Keratinocyte (primary cell): ENCODE measurements around the gene XIRP1. TPM values are rescaled to one million over a fixed set of nuclear protein-coding genes. Genes with fewer than 3 reads are reported as not detected.

Source experiments
- DNase-seq: peaks from one replicate; pipeline ENCODE4 v3.0.0-alpha.2; 2011; ENCODE audit warnings: low read depth, missing footprints, low spot score
- FAIRE-seq: peaks from 2 replicates; lab custom pipeline; 2011; peaks lifted over from hg19 to GRCh38; lab: Jason Lieb, UNC
- H2AFZ ChIP-seq: 2 replicates; pipeline ENCODE4 v1.6.0; 2012; ENCODE audit warnings: low read length, control low read depth, inconsistent platforms; ENCODE audit not compliant: control insufficient read depth
- H3K27ac ChIP-seq: 2 replicates; pipeline ENCODE4 v1.5.1; 2011; ENCODE audit warnings: low read length; ENCODE audit not compliant: control insufficient read depth, insufficient read depth
- H3K27me3 ChIP-seq: 3 replicates; pipeline ENCODE4 v1.6.0; 2011; ENCODE audit warnings: low read length; ENCODE audit not compliant: control insufficient read depth, insufficient read depth; ENCODE audit errors: extremely low read depth
- H3K36me3 ChIP-seq, 2 experiments: 2 replicates in 1 of 2; 3 replicates in 1 of 2; pipeline ENCODE4 v1.5.1; 2011; ENCODE audit warnings: low read length in 2 of 2, mild to moderate bottlenecking in 1 of 2; ENCODE audit not compliant: control insufficient read depth in 2 of 2, insufficient read depth in 2 of 2; ENCODE audit errors: extremely low read depth in 1 of 2
- H3K4me1 ChIP-seq: 3 replicates; pipeline ENCODE4 v1.5.1; 2011; ENCODE audit warnings: low read length; ENCODE audit not compliant: control insufficient read depth, insufficient read depth; ENCODE audit errors: extremely low read depth
- H3K4me2 ChIP-seq: 3 replicates; pipeline ENCODE4 v1.6.0; 2011; ENCODE audit warnings: low read depth, low read length; ENCODE audit not compliant: control insufficient read depth, insufficient read depth; ENCODE audit errors: extremely low read depth
- H3K4me3 ChIP-seq, 3 experiments: fragments of 200-600 bp in 1 of 3; sonication (generic) in 1 of 3; 2 replicates in 2 of 3; 3 replicates in 1 of 3; pipeline ENCODE4 v1.5.1; 2011 to 2016; ENCODE audit warnings: low read length in 3 of 3, mild to moderate bottlenecking in 3 of 3, control low read depth in 2 of 3, inconsistent platforms in 1 of 3, low read depth in 1 of 3, mixed read lengths in 1 of 3, mixed run types in 1 of 3, moderate library complexity in 1 of 3; ENCODE audit not compliant: control insufficient read depth in 2 of 3, insufficient read depth in 2 of 3; ENCODE audit errors: extremely low read depth in 1 of 3
- H3K79me2 ChIP-seq: 2 replicates; pipeline ENCODE4 v1.6.0; 2012; ENCODE audit warnings: low read length; ENCODE audit not compliant: control insufficient read depth, insufficient read depth
- H3K9ac ChIP-seq: 3 replicates; pipeline ENCODE4 v1.6.0; 2011; ENCODE audit warnings: low read length; ENCODE audit not compliant: control insufficient read depth, insufficient read depth; ENCODE audit errors: extremely low read depth
- H3K9me1 ChIP-seq: 3 replicates; pipeline ENCODE4 v1.6.0; 2011; ENCODE audit warnings: low read length; ENCODE audit not compliant: control insufficient read depth, insufficient read depth; ENCODE audit errors: extremely low read depth
- H3K9me3 ChIP-seq: 2 replicates; pipeline ENCODE4 v1.5.1; 2012; ENCODE audit warnings: low read depth, low read length; ENCODE audit not compliant: control insufficient read depth
- H4K20me1 ChIP-seq: 3 replicates; pipeline ENCODE4 v1.6.0; 2011; ENCODE audit warnings: low read length; ENCODE audit not compliant: control insufficient read depth, insufficient read depth; ENCODE audit errors: extremely low read depth
- CTCF ChIP-seq, 3 experiments: IDR thresholded peaks in 1 of 3; conservative IDR thresholded peaks in 1 of 3; optimal IDR thresholded peaks in 1 of 3; 2 replicates in 2 of 3; 3 replicates in 1 of 3; pipeline versions ENCODE3 to v1.5.1; 2011; ENCODE audit warnings: low read length in 3 of 3, mild to moderate bottlenecking in 3 of 3, moderate library complexity in 2 of 3, control low read depth in 1 of 3, inconsistent platforms in 1 of 3; ENCODE audit not compliant: insufficient read depth in 2 of 3; ENCODE audit errors: extremely low read depth in 1 of 3
- EZH2 ChIP-seq: IDR thresholded peaks from one replicate; pipeline ENCODE4 v1.6.1; 2012; ENCODE audit warnings: inconsistent platforms, mild to moderate bottlenecking, low read length, moderate library complexity
- dilution Hi-C: fragments of 300-500 bp; cut with MboI; formaldehyde crosslinking; loops from one replicate; pipeline ENCODE4 v1.7.0; 2020; ENCODE audit warnings: low sequenced_read_pairs; ENCODE audit not compliant: extremely low pct_ligation_motif_present
- polyA plus RNA-seq, 5 experiments: library from polyadenylated mRNA; depleted of rRNA in 3 of 5; stranded (reverse) in 3 of 5; stranded (forward) in 1 of 5; unstranded in 1 of 5; fragments of >200 nt; gene quantifications; 1 replicate in 1 of 5; 2 replicates in 3 of 5; 3 replicates in 1 of 5; pipeline versions ENCODE4 v1.2.1 to v1.2.3, GENCODE V29; 2011 to 2012; ENCODE audit warnings: missing spikeins in 2 of 5, low read depth in 1 of 5, low replicate concordance in 1 of 5

The XIRP1 gene
- polyA plus RNA-seq, 1 donor (not counting 4 experiments of a cell fraction or from before 2014, with no cell fraction given) = not detected

DNA sequence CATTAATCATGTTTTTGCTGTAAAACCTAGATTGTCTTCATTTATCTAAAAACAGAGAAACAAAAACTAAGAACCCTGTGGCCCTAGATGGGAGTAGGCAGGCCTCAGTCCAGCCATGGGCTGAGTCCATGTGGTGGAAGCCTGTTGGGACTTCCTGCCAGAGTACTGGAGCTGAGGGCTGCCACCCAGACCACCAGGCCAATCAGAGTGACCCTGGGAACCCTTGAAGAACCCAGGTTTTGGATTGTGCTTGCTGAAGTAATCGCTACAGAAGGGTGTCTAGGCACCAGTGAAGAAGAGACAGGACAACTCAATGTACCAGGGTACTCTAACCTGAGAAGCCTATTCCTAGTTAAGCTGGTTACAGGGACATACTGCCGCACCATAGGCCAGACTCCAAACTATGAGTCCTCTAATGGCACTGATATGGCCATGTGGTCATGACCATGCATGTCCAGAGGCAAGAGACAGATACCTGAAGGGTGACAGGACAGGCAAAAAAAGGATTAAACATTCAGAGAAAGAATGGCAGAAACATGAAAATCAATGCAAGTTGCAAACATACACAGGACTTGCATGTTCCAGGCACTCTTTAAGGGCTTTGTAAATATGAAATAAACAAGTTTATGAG, 51.9 kb downstream of the XIRP1 start:
- no peaks in the 10 kb centered on the region for H3K9me3 ChIP-seq
- no peak overlapping the region for H3K9ac ChIP-seq
- TF ChIP-seq EZH2 (no peak), CTCF (optimal IDR thresholded peaks at IDR 0.05 in 1 of 3, IDR thresholded peaks at IDR 0.05 in 1 of 3, conservative IDR thresholded peaks at IDR 0.05 in 1 of 3; ENCODE audit: extremely low read depth in 1 of 3, insufficient read depth in 2 of 3, low read length in 3 of 3) (no peak)
- H3K4me1 ChIP-seq = peaks cover 34% of the 10 kb centered on the region
- no peaks in the 10 kb centered on the region for H3K27me3 ChIP-seq
- peaks cover 17 to 19% of the 10 kb centered on the region in 2 experiments for H3K36me3 ChIP-seq
- H3K79me2 ChIP-seq = peaks cover 2% of the 10 kb centered on the region
- H3K4me2 ChIP-seq = peak overlapping the region; percentile 67
- no peak for FAIRE-seq
- DNase-seq = no peak
- peak overlapping the region; percentile 40 for H3K27ac ChIP-seq
- H4K20me1 ChIP-seq = no peaks in the 10 kb centered on the region
- dilution Hi-C loops = no loop called here
- H3K9me1 ChIP-seq = no peaks in the 10 kb centered on the region
- H2AFZ ChIP-seq = no peak overlapping the region
- H3K4me3 ChIP-seq = peak overlapping the region in 1 of 3 experiments; percentile 9

DNA sequence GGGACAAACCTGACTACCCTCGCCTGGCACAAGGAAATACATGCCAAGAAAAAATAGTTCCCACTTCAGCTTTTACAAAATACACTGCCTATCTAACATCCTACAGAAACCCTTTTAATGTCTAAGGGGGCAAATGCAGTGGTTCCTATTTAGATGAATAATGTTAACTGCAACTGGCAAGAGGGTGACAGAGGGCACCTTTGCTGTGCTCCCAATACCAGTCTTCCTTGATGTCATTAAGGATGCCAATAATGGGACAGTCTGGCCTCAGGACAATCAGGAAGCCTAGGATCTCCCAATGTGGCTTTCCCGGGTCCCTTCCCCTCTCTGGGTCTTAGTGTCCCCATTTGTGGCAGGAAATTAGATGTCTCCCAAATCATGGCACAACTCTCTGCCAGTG, 53.0 kb downstream of the XIRP1 start:
- DNase-seq = no peak
- peaks cover 2% of the 10 kb centered on the region for H3K79me2 ChIP-seq
- no peaks in the 10 kb centered on the region for H3K27me3 ChIP-seq
- H3K4me3 ChIP-seq = no peak overlapping the region
- FAIRE-seq = no peak
- peaks cover 30% of the 10 kb centered on the region for H3K4me1 ChIP-seq
- no peaks in the 10 kb centered on the region for H3K9me3 ChIP-seq
- H3K9ac ChIP-seq = no peak overlapping the region
- dilution Hi-C loops = no loop called here
- H4K20me1 ChIP-seq = no peaks in the 10 kb centered on the region
- no peak for TF ChIP-seq CTCF (optimal IDR thresholded peaks at IDR 0.05 in 1 of 3, IDR thresholded peaks at IDR 0.05 in 1 of 3, conservative IDR thresholded peaks at IDR 0.05 in 1 of 3; ENCODE audit: extremely low read depth in 1 of 3, insufficient read depth in 2 of 3, low read length in 3 of 3)
- no peak for TF ChIP-seq EZH2
- no peak overlapping the region for H3K27ac ChIP-seq
- no peak overlapping the region for H2AFZ ChIP-seq
- no peak overlapping the region for H3K4me2 ChIP-seq
- H3K36me3 ChIP-seq = peaks cover 12 to 16% of the 10 kb centered on the region in 2 experiments
- no peaks in the 10 kb centered on the region for H3K9me1 ChIP-seq
